SK-N-SH (cell line): ENCODE results near the gene TRIM68. TPM values are rescaled to one million over a fixed set of nuclear protein-coding genes. Genes with fewer than 3 reads are reported as not detected.

Source experiments
- CTCF ChIA-PET: fragments of 300-600, 350-600 bp; formaldehyde crosslinking; extraction: SDS; loops from one replicate; lab custom pipeline; 2021; lab: Yijun Ruan, JAX
- POLR2A ChIA-PET: fragments of 350-600 bp; sonication (Branson Sonifier 250); formaldehyde crosslinking; extraction: SDS; loops from one replicate; lab custom pipeline; 2020; ENCODE audit warnings: antibody characterized with exemption, inconsistent platforms; lab: Yijun Ruan, JAX
- DNase-seq: peaks from one replicate; pipeline ENCODE4 v3.0.0; 2012
- H2AFZ ChIP-seq: fragments of 200-600 bp; sonication (generic); 2 replicates; pipeline ENCODE4 v1.8.1; 2016; ENCODE audit warnings: antibody characterized with exemption, mild to moderate bottlenecking, low read depth
- H3F3A ChIP-seq: fragments of 200-600 bp; sonication (generic); replicated peaks from 2 replicates; pipeline ENCODE3; 2016; ENCODE audit warnings: antibody characterized with exemption, mild to moderate bottlenecking; ENCODE audit not compliant: insufficient read depth
- H3K27ac ChIP-seq, 2 experiments: fragments of 200-500 bp in 1 of 2; fragments of 200-600 bp in 1 of 2; sonication (Bioruptor generic) in 1 of 2; sonication (generic), shearing (Covaris generic) in 1 of 2; 2 replicates each; pipeline versions ENCODE4 v1.5.1 to v1.6.1; 2014 to 2016; ENCODE audit warnings: low read depth in 2 of 2, inconsistent platforms in 1 of 2, low read length in 1 of 2, mild to moderate bottlenecking in 1 of 2, mixed read lengths in 1 of 2
- H3K27me3 ChIP-seq: fragments of 200-600 bp; sonication (generic), shearing (Covaris generic); 2 replicates; pipeline ENCODE4 v1.6.1; 2016; ENCODE audit warnings: mixed run types; ENCODE audit not compliant: insufficient read depth
- H3K36me3 ChIP-seq, 2 experiments: fragments of 200-500 bp in 1 of 2; fragments of 200-600 bp in 1 of 2; sonication (Bioruptor generic) in 1 of 2; sonication (generic) in 1 of 2; replicated peaks in 1 of 2; 2 replicates each; pipeline versions ENCODE3 to v1.5.1; 2014 to 2016; ENCODE audit warnings: low read length in 1 of 2, mild to moderate bottlenecking in 1 of 2; ENCODE audit not compliant: insufficient read depth in 2 of 2, control insufficient read depth in 1 of 2
- H3K4me1 ChIP-seq, 2 experiments: fragments of 200-500 bp in 1 of 2; fragments of 200-600 bp in 1 of 2; sonication (Bioruptor generic) in 1 of 2; sonication (generic), shearing (Covaris generic) in 1 of 2; 2 replicates each; pipeline versions ENCODE4 v1.5.1 to v1.6.1; 2014 to 2016; ENCODE audit warnings: low read depth in 1 of 2, low read length in 1 of 2, mixed run types in 1 of 2; ENCODE audit not compliant: insufficient read depth in 2 of 2, control insufficient read depth in 1 of 2
- H3K4me2 ChIP-seq: fragments of 200-600 bp; sonication (generic), shearing (Covaris generic); 2 replicates; pipeline ENCODE4 v1.6.1; 2017; ENCODE audit warnings: mixed run types
- H3K4me3 ChIP-seq, 2 experiments: fragments of 200-500 bp in 1 of 2; fragments of 200-600 bp in 1 of 2; sonication (Bioruptor generic) in 1 of 2; sonication (generic), shearing (Covaris generic) in 1 of 2; 2 replicates each; pipeline versions ENCODE4 v1.5.1 to v1.8.1; 2014 to 2016; ENCODE audit warnings: low read depth in 2 of 2, inconsistent platforms in 1 of 2, low read length in 1 of 2, mild to moderate bottlenecking in 1 of 2, mixed read lengths in 1 of 2, moderate library complexity in 1 of 2
- H3K79me2 ChIP-seq: fragments of 200-600 bp; sonication (generic); 2 replicates; pipeline ENCODE4 v1.8.1; 2017; ENCODE audit warnings: mild to moderate bottlenecking; ENCODE audit not compliant: insufficient read depth
- H3K9ac ChIP-seq: fragments of 200-600 bp; sonication (generic); 2 replicates; pipeline ENCODE4 v1.6.1; 2017; ENCODE audit warnings: mixed run types
- H3K9me2 ChIP-seq: fragments of 200-600 bp; sonication (generic); 2 replicates; pipeline ENCODE4 v1.6.1; 2017; ENCODE audit warnings: mixed run types
- H3K9me3 ChIP-seq: fragments of 200-600 bp; sonication (generic); 2 replicates; pipeline ENCODE4 v1.6.1; 2017; ENCODE audit warnings: mixed run types, mild to moderate bottlenecking, moderate library complexity
- H4K20me1 ChIP-seq: fragments of 200-600 bp; sonication (generic); 2 replicates; pipeline ENCODE4 v1.6.1; 2017; ENCODE audit warnings: mild to moderate bottlenecking, mixed run types; ENCODE audit not compliant: insufficient read depth
- EP300 ChIP-seq, 2 experiments: IDR thresholded peaks; 2 replicates each; pipeline versions ENCODE4 v1.4.0 to v1.6.1; 2012; ENCODE audit warnings: borderline replicate concordance in 1 of 2, low read depth in 1 of 2, low read length in 1 of 2
- EZH2phosphoT487 ChIP-seq: fragments of 200-600 bp; sonication (generic); IDR thresholded peaks from 2 replicates; pipeline ENCODE4 v1.6.1; 2017; ENCODE audit warnings: low read depth, mixed run types, mild to moderate bottlenecking, antibody characterized with exemption, moderate library complexity, borderline replicate concordance
- MEF2A ChIP-seq: IDR thresholded peaks from 2 replicates; pipeline ENCODE4 v1.4.0; 2012; ENCODE audit warnings: low read depth, borderline replicate concordance
- RAD21 ChIP-seq: IDR thresholded peaks from 2 replicates; pipeline ENCODE4 v1.6.1; 2012; ENCODE audit warnings: mild to moderate bottlenecking, low read length
- RCOR1 ChIP-seq: fragments of 150-350 bp; IDR thresholded peaks from 2 replicates; pipeline ENCODE4 v1.6.1; 2017; ENCODE audit warnings: antibody characterized with exemption, low read length
- RFX5 ChIP-seq: IDR thresholded peaks from 2 replicates; pipeline ENCODE4 v1.6.1; 2012; ENCODE audit warnings: mild to moderate bottlenecking, improper control_type of control experiment, low read length
- TEAD4 ChIP-seq: IDR thresholded peaks from 2 replicates; pipeline ENCODE4 v1.4.0; 2012; ENCODE audit warnings: mild to moderate bottlenecking, borderline replicate concordance; ENCODE audit not compliant: insufficient read depth
- YY1 ChIP-seq: IDR thresholded peaks from 2 replicates; pipeline ENCODE4 v1.4.0; 2012; ENCODE audit warnings: low read depth, mild to moderate bottlenecking
- WGBS: methylation state at CpG from one replicate; pipeline ENCODE4 v1.1.6; 2017; ENCODE audit warnings: low lambda C conversion rate; 5-methylcytosine and 5-hydroxymethylcytosine counted together
- polyA plus RNA-seq, 3 experiments: library from polyadenylated mRNA; depleted of rRNA; stranded (reverse); fragments of >200 nt; gene quantifications; 2 replicates each; pipeline ENCODE4 v1.2.3, GENCODE V29; 2012
- TF ChIP-seq, protein P1 (sequence below): IDR thresholded peaks from 2 replicates; pipeline ENCODE4; 2012
- TF ChIP-seq, protein P2 (sequence below): fragments of 200-600 bp; sonication (generic); IDR thresholded peaks from 2 replicates; pipeline ENCODE4 v1.6.1; 2017; ENCODE audit warnings: antibody characterized with exemption, mild to moderate bottlenecking, moderate library complexity
- TF ChIP-seq, protein P3 (sequence below): IDR thresholded peaks from 2 replicates; pipeline ENCODE4 v1.4.0; 2012; ENCODE audit warnings: low read depth
- TF ChIP-seq, protein P4 (sequence below): fragments of 150-350 bp; IDR thresholded peaks from 2 replicates; pipeline ENCODE4 v1.6.1; 2017; ENCODE audit warnings: antibody characterized with exemption, low read length, low read depth, borderline replicate concordance

The TRIM68 gene
- polyA plus RNA-seq, 1 of the 3 experiments (the other 2 are of a cell fraction), result 4.9 TPM

DNA sequence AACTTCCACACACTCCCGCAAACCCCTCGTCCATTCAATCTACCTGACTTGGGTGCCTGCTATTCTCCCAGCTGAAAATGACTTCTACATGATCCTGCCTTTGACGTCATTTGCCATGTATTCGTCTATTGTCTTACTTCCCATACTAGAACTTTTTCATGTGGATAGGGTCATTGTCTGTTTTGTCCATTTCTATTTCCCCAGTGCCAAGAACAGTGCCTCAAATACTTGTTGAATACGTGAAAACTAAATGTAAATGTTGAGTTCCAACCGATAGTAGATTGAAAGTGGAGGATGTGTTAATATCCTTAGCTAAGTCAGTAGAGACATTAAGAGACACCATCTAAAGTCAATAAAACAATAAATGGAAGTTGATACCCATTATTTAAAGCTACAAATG lies 935 bp downstream of the TRIM68 start:
- no peaks in the 10 kb centered on the region for H3K9me2 ChIP-seq
- POLR2A ChIA-PET, result interaction anchor here (1.2 kb wide), 1 partner anchor 8 kb away, joined by 4 read pairs; no protein-coding TSS in a partner anchor
- H3K9ac ChIP-seq, result peak overlapping the region; percentile 81
- H3K36me3 ChIP-seq, result peaks cover 15 to 20% of the 10 kb centered on the region in 2 experiments
- CTCF ChIA-PET, result interaction anchor here (0.6 to 2.9 kb wide), 6 partner anchors 8 to 425 kb away, joined by 3 to 10 read pairs (median 4); partner anchors contain the start of gene OR51D1
- WGBS, result 46% methylated on average over 6 of the region's 6 CpGs
- H3K27ac ChIP-seq, result peak overlapping the region in 1 of 2 experiments; percentile 80; a peak in 2 of 4 replicates
- H2AFZ ChIP-seq, result peak overlapping the region; percentile 97
- TF ChIP-seq, protein P1, sequence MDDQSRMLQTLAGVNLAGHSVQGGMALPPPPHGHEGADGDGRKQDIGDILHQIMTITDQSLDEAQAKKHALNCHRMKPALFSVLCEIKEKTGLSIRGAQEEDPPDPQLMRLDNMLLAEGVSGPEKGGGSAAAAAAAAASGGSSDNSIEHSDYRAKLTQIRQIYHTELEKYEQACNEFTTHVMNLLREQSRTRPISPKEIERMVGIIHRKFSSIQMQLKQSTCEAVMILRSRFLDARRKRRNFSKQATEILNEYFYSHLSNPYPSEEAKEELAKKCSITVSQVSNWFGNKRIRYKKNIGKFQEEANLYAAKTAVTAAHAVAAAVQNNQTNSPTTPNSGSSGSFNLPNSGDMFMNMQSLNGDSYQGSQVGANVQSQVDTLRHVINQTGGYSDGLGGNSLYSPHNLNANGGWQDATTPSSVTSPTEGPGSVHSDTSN, result no peak
- TF ChIP-seq RCOR1 (no peak), EZH2phosphoT487 (no peak), RAD21 (no peak), YY1 (no peak), TEAD4 (no peak), RFX5 (no peak), MEF2A (no peak), EP300 (IDR thresholded peaks at IDR 0.05; ENCODE audit: borderline replicate concordance in 1 of 2, low read depth in 1 of 2, low read length in 1 of 2) (no peak)
- TF ChIP-seq, protein P2, sequence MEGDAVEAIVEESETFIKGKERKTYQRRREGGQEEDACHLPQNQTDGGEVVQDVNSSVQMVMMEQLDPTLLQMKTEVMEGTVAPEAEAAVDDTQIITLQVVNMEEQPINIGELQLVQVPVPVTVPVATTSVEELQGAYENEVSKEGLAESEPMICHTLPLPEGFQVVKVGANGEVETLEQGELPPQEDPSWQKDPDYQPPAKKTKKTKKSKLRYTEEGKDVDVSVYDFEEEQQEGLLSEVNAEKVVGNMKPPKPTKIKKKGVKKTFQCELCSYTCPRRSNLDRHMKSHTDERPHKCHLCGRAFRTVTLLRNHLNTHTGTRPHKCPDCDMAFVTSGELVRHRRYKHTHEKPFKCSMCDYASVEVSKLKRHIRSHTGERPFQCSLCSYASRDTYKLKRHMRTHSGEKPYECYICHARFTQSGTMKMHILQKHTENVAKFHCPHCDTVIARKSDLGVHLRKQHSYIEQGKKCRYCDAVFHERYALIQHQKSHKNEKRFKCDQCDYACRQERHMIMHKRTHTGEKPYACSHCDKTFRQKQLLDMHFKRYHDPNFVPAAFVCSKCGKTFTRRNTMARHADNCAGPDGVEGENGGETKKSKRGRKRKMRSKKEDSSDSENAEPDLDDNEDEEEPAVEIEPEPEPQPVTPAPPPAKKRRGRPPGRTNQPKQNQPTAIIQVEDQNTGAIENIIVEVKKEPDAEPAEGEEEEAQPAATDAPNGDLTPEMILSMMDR, result no peak
- TF ChIP-seq, protein P3, sequence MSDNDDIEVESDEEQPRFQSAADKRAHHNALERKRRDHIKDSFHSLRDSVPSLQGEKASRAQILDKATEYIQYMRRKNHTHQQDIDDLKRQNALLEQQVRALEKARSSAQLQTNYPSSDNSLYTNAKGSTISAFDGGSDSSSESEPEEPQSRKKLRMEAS, result no peak
- TF ChIP-seq, protein P4, sequence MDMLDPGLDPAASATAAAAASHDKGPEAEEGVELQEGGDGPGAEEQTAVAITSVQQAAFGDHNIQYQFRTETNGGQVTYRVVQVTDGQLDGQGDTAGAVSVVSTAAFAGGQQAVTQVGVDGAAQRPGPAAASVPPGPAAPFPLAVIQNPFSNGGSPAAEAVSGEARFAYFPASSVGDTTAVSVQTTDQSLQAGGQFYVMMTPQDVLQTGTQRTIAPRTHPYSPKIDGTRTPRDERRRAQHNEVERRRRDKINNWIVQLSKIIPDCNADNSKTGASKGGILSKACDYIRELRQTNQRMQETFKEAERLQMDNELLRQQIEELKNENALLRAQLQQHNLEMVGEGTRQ, result no peak
- H3K27me3 ChIP-seq, result no peaks in the 10 kb centered on the region
- H3K79me2 ChIP-seq, result no peaks in the 10 kb centered on the region; the same call in 1 of the 2 replicates
- no peaks in the 10 kb centered on the region for H3F3A ChIP-seq
- H3K9me3 ChIP-seq, result no peaks in the 10 kb centered on the region
- no peak for DNase-seq
- peak overlapping the region; percentile 76 for H3K4me2 ChIP-seq
- H3K4me3 ChIP-seq, result peak overlapping the region; percentile 73 to 79
- H3K4me1 ChIP-seq, result peaks cover 0 to 10% of the 10 kb centered on the region in 2 experiments; a peak in 3 of 4 replicates
- H4K20me1 ChIP-seq, result no peaks in the 10 kb centered on the region
